Kidney (tissue), 14 donors: ENCODE data around the gene POLR3A. TPM values are rescaled to one million over a fixed set of nuclear protein-coding genes. Genes with fewer than 3 reads are reported as not detected.

Experiments used
- DNase-seq, 5 donors: peaks; one replicate each; pipeline ENCODE4 v3.0.0-alpha.2; 2013 to 2020
- FAIRE-seq: peaks from 2 replicates; lab custom pipeline; 2012; peaks lifted over from hg19 to GRCh38; lab: Jason Lieb, UNC
- H3K27ac ChIP-seq, 2 donors: one replicate each; pipeline ENCODE4 v1.7.0; 2013; ENCODE audit warnings: low read depth in 2 of 2, low read length in 2 of 2, inconsistent platforms in 1 of 2
- H3K27me3 ChIP-seq: one replicate; pipeline ENCODE4 v1.7.1; 2013; ENCODE audit warnings: low read length, inconsistent platforms; ENCODE audit not compliant: control insufficient read depth, insufficient read depth
- H3K36me3 ChIP-seq, 3 donors: one replicate each; pipeline versions ENCODE4 v1.7.0 to v1.7.1; 2013; ENCODE audit warnings: low read length in 3 of 3, control low read depth in 1 of 3, inconsistent platforms in 1 of 3; ENCODE audit not compliant: insufficient read depth in 3 of 3, control insufficient read depth in 2 of 3
- H3K4me1 ChIP-seq, 3 donors: one replicate each; pipeline versions ENCODE4 v1.7.0 to v1.7.1; 2013; ENCODE audit warnings: low read length in 3 of 3, inconsistent platforms in 1 of 3, low read depth in 1 of 3; ENCODE audit not compliant: control insufficient read depth in 2 of 3, insufficient read depth in 2 of 3
- H3K4me3 ChIP-seq, 3 donors: one replicate each; pipeline versions ENCODE4 v1.7.0 to v1.8.1; 2013; ENCODE audit warnings: low read length in 3 of 3, control low read depth in 1 of 3, inconsistent platforms in 1 of 3
- H3K9ac ChIP-seq, 3 donors: one replicate each; pipeline versions ENCODE4 v1.7.0 to v1.7.1; 2013; ENCODE audit warnings: low read length in 3 of 3, control low read depth in 1 of 3, inconsistent platforms in 1 of 3
- H3K9me3 ChIP-seq, 3 donors: one replicate each; pipeline versions ENCODE4 v1.7.0 to v1.7.1; 2013; ENCODE audit warnings: low read length in 3 of 3, control low read depth in 1 of 3, inconsistent platforms in 1 of 3; ENCODE audit not compliant: control insufficient read depth in 2 of 3, insufficient read depth in 1 of 3
- intact Hi-C: fragments of 100-400 bp; cut with DNase I; formaldehyde crosslinking; loops from one replicate; pipeline ENCODE4 v1.11.1; 2022
- polyA plus RNA-seq: library from polyadenylated mRNA; stranded (reverse); fragments of 350-450 nt; fragmentation: Illumina TruSeq; extraction: RNeasy Lipid Tissue Mini Kit (QIAGEN cat#74804); gene quantifications from one replicate; pipeline ENCODE4 v1.2.3, GENCODE V29; 2014; ENCODE audit warnings: low read depth, low replicate concordance; ENCODE audit not compliant: insufficient read depth
- total RNA-seq: library from RNA; stranded (reverse); fragmentation: NEBNext Ultra II Directional; extraction: Animal tissue kit (Norgen Biotek cat#: 25700); gene quantifications from one replicate; pipeline ENCODE4 v1.2.1, GENCODE V29; 2021
- TF ChIP-seq, protein P1 (sequence below): IDR thresholded peaks from 3 replicates; pipeline ENCODE4 v1.5.1; 2012; ENCODE audit warnings: mild to moderate bottlenecking, moderate library complexity, borderline replicate concordance; ENCODE audit not compliant: insufficient read depth; ENCODE audit errors: extremely low read depth
- donor health status: control.
- donor health status: control.
- donor health status: control.
- donor health status: control.
- donor health status: control.
- donor health status: DM: yes; HTN: yes; CAD: no.
- donor health status: Normal renal cell carcinoma (clear cell type).

POLR3A gene
- total and polyA plus RNA-seq, 2 donors from 2014 or later = 4.9 to 13.3 TPM

DNA sequence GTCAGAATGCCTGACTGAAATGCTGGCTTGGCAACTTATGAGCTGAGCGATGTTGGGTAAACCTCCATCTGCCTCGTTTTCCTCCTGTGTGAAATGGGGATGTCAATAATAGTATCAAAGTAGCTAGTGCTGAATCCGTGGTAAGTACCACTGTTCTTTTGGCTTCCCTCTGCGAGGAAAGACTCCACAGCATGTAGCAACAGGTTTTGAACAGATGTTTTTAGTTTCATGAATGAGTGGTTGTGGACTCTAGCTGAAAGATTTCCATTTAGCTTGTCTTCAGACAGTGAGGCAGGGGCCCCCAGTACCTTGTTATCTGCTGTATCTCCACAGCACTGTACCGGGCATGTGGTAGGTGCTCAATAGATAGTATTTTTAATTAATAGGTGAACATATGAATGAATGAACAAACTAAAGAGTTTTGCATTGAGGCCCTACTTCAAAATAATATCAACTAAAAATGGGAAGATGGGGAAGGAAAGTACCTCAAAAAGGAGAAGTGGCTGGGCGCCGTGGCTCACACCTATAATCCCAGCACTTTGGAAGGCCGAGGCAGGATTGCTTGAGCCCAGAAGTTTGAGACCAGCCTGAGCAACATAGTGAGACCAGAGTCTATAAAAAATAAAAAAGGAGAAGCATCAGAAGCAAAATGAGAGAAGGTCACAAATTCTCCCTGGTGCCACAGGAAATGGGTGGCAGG is 97.1 kb downstream of the POLR3A start:
- Histone ChIP-seq H3K4me1 (peaks cover 0 to 2% (median 0%) of the 10 kb centered on the region in 3 donors), H3K36me3 (no peaks in the 10 kb centered on the region), H3K4me3 (no peak overlapping the region), H3K27me3 (no peaks in the 10 kb centered on the region), H3K27ac (no peak overlapping the region), H3K9me3 (no peaks in the 10 kb centered on the region), H3K9ac (no peak overlapping the region)
- no peak for FAIRE-seq
- DNase-seq = no peak
- intact Hi-C loops = no loop called here
- TF ChIP-seq, protein P1, sequence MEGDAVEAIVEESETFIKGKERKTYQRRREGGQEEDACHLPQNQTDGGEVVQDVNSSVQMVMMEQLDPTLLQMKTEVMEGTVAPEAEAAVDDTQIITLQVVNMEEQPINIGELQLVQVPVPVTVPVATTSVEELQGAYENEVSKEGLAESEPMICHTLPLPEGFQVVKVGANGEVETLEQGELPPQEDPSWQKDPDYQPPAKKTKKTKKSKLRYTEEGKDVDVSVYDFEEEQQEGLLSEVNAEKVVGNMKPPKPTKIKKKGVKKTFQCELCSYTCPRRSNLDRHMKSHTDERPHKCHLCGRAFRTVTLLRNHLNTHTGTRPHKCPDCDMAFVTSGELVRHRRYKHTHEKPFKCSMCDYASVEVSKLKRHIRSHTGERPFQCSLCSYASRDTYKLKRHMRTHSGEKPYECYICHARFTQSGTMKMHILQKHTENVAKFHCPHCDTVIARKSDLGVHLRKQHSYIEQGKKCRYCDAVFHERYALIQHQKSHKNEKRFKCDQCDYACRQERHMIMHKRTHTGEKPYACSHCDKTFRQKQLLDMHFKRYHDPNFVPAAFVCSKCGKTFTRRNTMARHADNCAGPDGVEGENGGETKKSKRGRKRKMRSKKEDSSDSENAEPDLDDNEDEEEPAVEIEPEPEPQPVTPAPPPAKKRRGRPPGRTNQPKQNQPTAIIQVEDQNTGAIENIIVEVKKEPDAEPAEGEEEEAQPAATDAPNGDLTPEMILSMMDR = no peak

DNA sequence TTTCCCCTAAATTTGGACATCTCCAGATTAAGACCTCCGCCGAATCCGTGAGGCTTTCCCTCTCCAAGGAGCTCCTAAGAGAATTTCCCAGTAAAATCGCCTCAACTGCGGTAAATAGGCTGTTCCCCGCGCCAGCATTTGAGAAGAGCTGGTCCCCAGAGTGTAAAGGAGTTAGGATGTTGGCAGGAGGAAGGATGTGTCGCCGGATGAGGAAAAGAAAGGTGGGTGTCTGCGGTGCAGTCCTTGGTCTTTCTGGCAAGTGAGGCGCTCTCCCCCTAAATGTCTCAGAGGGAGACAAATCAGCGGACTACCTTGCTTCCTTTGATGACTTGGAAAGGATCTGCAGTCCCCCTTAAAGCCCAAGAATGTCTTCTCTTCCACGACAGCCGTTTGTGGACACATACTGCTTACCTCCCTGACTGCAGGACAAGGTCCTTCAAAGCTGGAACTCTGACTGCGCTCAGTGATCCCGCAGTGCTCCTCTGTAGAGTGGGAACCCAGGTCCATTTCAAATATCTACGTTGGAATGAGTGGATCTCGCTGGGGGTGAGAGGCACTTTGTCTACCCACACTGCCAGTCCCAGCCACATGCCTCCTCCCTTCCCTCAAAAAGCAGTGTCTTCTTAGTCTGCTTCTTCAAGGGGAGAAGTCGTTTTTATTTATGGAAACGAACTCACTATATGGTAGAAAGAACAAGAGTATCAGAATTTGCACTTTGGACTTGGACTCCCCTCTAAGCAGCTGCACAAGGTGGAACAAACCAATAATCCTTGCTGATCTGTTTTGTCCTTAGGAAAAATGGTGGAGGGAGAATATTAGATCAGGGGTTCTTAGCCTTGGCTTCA is 101.7 kb downstream of the POLR3A start:
- H3K4me3 ChIP-seq = peak overlapping the region in 1 of 3 donors; percentile 50
- H3K9ac ChIP-seq = peak overlapping the region in 2 of 3 donors; percentile 1 to 39
- no peak for FAIRE-seq
- DNase-seq = peak in 1 of 5 donors; percentile 58
- H3K36me3 ChIP-seq = no peaks in the 10 kb centered on the region
- intact Hi-C loops = no loop called here
- H3K27ac ChIP-seq = no peak overlapping the region
- H3K9me3 ChIP-seq = no peaks in the 10 kb centered on the region
- peaks cover 2 to 12% (median 12%) of the 10 kb centered on the region in 3 donors for H3K4me1 ChIP-seq
- TF ChIP-seq, protein P1 = no peak
- no peaks in the 10 kb centered on the region for H3K27me3 ChIP-seq

DNA sequence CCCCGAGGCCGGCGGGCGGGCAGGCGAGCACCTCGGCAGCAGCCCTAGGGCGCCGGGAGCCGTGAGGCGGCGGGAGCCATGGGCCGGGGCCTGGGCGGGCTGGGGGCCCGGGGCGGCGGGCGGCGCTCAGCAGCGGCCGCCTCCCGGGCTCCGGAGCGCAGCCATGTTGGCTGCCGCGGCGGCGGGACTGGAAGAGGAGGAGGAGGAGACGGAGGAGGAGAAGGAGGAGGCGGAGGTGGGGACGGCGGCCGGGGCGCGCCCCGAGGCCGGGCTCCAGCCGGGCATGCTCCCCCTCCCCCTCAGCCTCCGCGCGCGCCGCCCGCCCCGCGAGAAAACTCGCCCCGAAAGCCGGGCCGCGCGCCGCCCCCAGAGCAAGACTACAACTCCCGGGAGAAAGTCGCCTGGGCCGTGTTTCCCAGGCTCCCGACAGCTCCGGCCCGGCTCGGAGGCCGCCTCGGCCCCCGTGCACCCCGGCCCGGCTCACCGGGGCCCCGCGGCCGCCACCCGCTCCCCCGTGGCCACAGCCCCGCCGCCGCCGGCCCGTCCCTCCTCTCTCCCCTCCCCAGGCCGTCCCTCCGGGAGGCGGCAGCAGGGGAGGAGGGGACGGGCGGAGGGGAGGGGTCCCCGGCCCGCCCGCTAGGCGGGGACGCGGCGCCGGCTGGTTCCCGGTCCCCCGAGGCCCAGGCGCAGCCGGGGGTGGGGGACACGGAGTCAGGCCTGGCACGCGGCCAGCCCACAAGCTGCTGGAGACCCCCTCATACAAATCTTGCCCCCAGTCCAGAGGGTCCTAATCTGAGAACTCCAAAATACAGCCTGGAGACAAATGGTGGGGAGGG is 102.5 kb downstream of the POLR3A start, which contains the start of gene DLG5:
Gene DLG5, minus strand, starts transcription at position 190 of the 836 bp plus-strand sequence. CDS start 235 bp downstream, outside the sequence.
- intact Hi-C loops = no loop called here
- H3K9ac ChIP-seq = peak within 1 kb of the TSS; percentile 39 to 88 (median 48)
- peak within 1 kb of the TSS; percentile 54 to 80 (median 60) for H3K4me3 ChIP-seq
- H3K36me3 ChIP-seq = no peaks in the 10 kb centered on the region
- TF ChIP-seq, protein P1 = no peak
- DNase-seq (peak; percentile 64 to 92 (median 79)), FAIRE-seq (no peak)
- H3K27me3 ChIP-seq = no peaks in the 10 kb centered on the region
- H3K4me1 ChIP-seq = peaks cover 2 to 12% (median 12%) of the 10 kb centered on the region in 3 donors
- no peaks in the 10 kb centered on the region for H3K9me3 ChIP-seq
- H3K27ac ChIP-seq = peak within 1 kb of the TSS in 1 of 2 donors; percentile 80
